Activated T-cell treated with anti-CD3 and anti-CD28 coated beads for 4 hours (primary cell): Measurements from ENCODE around the gene UBE2U.

Experiments
- DNase-seq: peaks from one replicate; pipeline ENCODE4 v3.0.0-alpha.2; 2020

UBE2U gene

GRCh38 chr1:64295561-64295960, 92.1 kb downstream of the UBE2U start:
- DNase-seq, result no peak

- no peak for DNase-seq
Observed at GRCh38 chr1:64296459-64296858, 93.0 kb downstream of the UBE2U start.

- no peak for DNase-seq
Observed at GRCh38 chr1:64302194-64302593, 98.8 kb downstream of the UBE2U start.

DNA sequence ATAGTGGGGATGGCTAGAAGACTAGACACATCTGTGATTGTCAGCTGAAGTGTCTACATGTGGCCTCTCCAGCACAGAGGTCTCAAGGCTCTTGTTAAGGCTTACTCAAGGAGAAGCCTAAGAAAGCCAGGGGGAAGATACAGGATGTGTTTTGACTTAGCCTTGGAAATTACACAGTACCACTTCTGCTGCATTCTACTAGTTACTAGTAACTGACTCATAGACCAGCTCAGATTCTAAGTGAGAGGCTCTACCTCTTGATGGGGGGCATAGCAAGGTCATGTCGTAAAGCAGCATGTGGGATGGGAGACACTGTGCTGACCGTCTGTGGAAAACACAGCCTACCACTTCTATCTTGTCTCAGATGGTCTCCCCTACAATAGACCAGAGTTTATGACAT, 99.5 kb downstream of the UBE2U start:
- DNase-seq, result no peak

GRCh38 chr1:64304823-64305222, 101.4 kb downstream of the UBE2U start:
- no peak for DNase-seq

DNA sequence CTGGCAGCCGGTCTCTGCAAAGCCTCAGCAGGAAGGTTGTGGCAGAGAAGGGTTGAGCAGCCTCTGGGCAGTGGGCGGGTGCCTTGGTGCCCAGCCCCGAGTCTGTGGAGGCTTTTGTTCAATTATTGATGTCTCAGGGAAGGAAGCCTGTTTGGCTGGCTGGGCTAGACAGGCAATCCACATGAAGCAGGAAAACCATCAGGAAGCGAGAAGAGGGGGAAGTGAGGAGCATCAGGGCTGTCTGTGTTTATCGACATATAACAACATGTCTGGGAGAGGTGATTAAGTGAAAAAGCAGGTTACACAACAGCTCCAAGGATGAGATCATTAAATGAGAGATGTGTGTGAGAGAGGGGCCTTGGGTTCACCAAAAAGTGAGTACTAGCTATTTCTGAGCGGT, 105.4 kb downstream of the UBE2U start:
- no peak for DNase-seq

DNA sequence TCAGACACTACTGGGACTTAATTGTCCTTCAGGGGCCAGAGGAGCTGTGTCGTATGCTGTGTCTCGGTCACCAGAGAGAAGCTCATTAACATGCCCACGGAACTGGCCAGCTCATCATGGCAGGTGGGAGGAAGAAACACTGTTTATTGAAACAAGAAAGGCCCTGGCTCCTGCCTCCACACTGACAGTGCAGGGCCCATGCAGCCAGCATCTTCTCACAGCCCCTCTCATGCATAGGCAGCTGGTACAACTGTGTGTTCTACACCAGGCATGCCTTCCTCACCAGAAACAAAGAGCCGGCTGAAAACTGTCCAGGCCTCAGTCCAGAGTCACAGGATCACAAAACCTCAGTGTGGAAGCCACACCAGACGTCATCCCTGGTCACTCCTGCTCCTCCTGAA, 106.0 kb downstream of the UBE2U start:
- DNase-seq, result no peak

DNA sequence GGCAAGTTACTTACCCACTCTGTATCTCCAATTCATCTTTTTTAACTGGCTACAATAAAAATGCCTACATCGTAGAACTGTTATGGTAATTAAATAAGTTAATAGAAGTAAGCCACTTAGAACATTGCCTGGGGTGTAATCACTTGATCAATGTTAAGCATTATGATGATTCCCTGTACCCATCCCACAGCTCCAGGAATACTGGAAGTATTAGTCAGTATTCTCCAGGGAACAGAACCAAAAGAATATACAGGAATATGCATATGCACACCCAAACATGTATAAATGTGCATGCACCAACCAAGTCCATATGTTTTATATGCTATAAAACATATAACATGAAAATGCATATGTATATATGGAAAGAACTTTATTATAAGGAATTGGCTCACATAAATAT, 107.3 kb downstream of the UBE2U start:
- no peak for DNase-seq

- no peak for DNase-seq
Observed at GRCh38 chr1:64312431-64312830, 109.0 kb downstream of the UBE2U start.

DNA sequence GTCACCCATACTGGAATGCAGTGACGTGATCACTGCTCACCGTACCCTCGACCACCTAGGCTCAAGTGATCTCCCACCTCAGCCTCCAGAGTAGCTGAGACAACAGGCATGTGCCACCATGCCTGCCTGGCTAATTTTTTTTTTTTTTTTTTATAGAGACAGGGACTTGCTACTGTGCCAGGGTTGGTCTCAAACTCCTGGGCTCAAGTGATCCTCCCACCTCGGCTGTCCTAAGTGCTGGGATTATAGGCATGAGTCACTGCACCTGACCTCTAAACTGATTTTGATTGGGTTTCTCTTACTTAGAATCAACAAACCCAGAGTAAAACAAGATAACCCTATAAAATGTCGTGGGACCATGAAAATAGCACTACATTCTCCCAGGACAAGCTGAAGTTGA, 112.0 kb downstream of the UBE2U start:
- DNase-seq, result no peak
